GM23338 (cell line): ENCODE results near the gene ATF3. TPM values are rescaled to one million over a fixed set of nuclear protein-coding genes. Genes with fewer than 3 reads are reported as not detected.

Source experiments
- ATAC-seq: fragments of 200-7000 bp; cut with Tn5 transposase; 3 replicates; pipeline ENCODE4 v1.9.1; 2020
- DNase-seq: peaks from one replicate; pipeline ENCODE4 v3.0.0-alpha.2; 2015; ENCODE audit warnings: low spot score
- H2AFZ ChIP-seq: fragments of 200-600 bp; sonication (generic); 2 replicates; pipeline ENCODE4 v1.8.0; 2016; ENCODE audit warnings: antibody characterized with exemption, mild to moderate bottlenecking, moderate library complexity
- H3F3A ChIP-seq: fragments of 200-600 bp; sonication (generic); replicated peaks from 2 replicates; pipeline ENCODE4 v1.8.0; 2017; ENCODE audit warnings: antibody characterized with exemption, mixed run types, low read depth
- H3K27ac ChIP-seq: fragments of 200-600 bp; sonication (generic); 2 replicates; pipeline ENCODE4 v1.6.1; 2016; ENCODE audit warnings: low read depth
- H3K27me3 ChIP-seq: fragments of 200-600 bp; sonication (generic); 2 replicates; pipeline ENCODE4 v1.8.0; 2016; ENCODE audit warnings: mild to moderate bottlenecking, mixed run types, moderate library complexity; ENCODE audit not compliant: insufficient read depth
- H3K36me3 ChIP-seq: fragments of 200-600 bp; sonication (generic); 2 replicates; pipeline ENCODE4 v1.8.0; 2016; ENCODE audit warnings: mild to moderate bottlenecking; ENCODE audit not compliant: insufficient read depth
- H3K4me1 ChIP-seq: fragments of 200-600 bp; sonication (generic); 2 replicates; pipeline ENCODE4 v1.8.0; 2016; ENCODE audit warnings: mild to moderate bottlenecking, moderate library complexity; ENCODE audit not compliant: insufficient read depth
- H3K4me2 ChIP-seq: fragments of 200-600 bp; sonication (generic); 2 replicates; pipeline ENCODE4 v1.7.1; 2017; ENCODE audit warnings: mixed run types
- H3K4me3 ChIP-seq: fragments of 200-600 bp; sonication (generic); 2 replicates; pipeline ENCODE4 v1.6.1; 2016; ENCODE audit warnings: mixed run types
- H3K79me2 ChIP-seq: fragments of 200-600 bp; sonication (generic); replicated peaks from 2 replicates; pipeline ENCODE4 v1.8.0; 2017; ENCODE audit warnings: mild to moderate bottlenecking; ENCODE audit not compliant: insufficient read depth
- H3K9me2 ChIP-seq: fragments of 200-600 bp; sonication (generic); 2 replicates; pipeline ENCODE4 v1.8.0; 2017; ENCODE audit not compliant: insufficient read depth
- H4K20me1 ChIP-seq: fragments of 200-600 bp; sonication (generic); replicated peaks from 2 replicates; pipeline ENCODE4 v1.8.0; 2017; ENCODE audit warnings: mild to moderate bottlenecking; ENCODE audit not compliant: insufficient read depth
- H3K27ac Mint-ChIP-seq: 2 replicates; pipeline ENCODE4 v1.8.0; 2020; ENCODE audit warnings: inconsistent platforms, mild to moderate bottlenecking, moderate library complexity, mixed read lengths
- H3K27me3 Mint-ChIP-seq: 3 replicates; pipeline ENCODE4 v1.8.0; 2022; ENCODE audit warnings: low read depth, mild to moderate bottlenecking, moderate library complexity, mixed read lengths, inconsistent platforms; ENCODE audit not compliant: insufficient read depth, poor library complexity
- H3K36me3 Mint-ChIP-seq: 3 replicates; pipeline ENCODE4 v1.8.0; 2021; ENCODE audit warnings: low read depth, mild to moderate bottlenecking, inconsistent platforms, moderate library complexity, mixed read lengths
- H3K4me1 Mint-ChIP-seq: 3 replicates; pipeline ENCODE4 v1.8.0; 2020; ENCODE audit warnings: mild to moderate bottlenecking, inconsistent platforms, mixed read lengths
- H3K4me3 Mint-ChIP-seq: 3 replicates; pipeline ENCODE4 v1.8.0; 2021; ENCODE audit warnings: moderate library complexity, mild to moderate bottlenecking, inconsistent platforms, mixed read lengths
- H3K9me3 Mint-ChIP-seq: 3 replicates; pipeline ENCODE4 v1.8.0; 2020; ENCODE audit warnings: moderate library complexity, mild to moderate bottlenecking, inconsistent platforms, mixed read lengths
- CREB1 ChIP-seq: fragments of 250-450 bp; sonication (Bioruptor Pico); IDR thresholded peaks from 2 replicates; pipeline ENCODE4 v1.5.0; 2020; ENCODE audit warnings: low read depth, mild to moderate bottlenecking, moderate library complexity
- EZH2 ChIP-seq: fragments of 200-600 bp; sonication (generic); IDR thresholded peaks from one replicate; pipeline ENCODE4 v1.8.0; 2017; ENCODE audit warnings: antibody characterized with exemption, mild to moderate bottlenecking, low read depth; ENCODE audit not compliant: unreplicated experiment
- EZH2phosphoT487 ChIP-seq: fragments of 200-600 bp; sonication (generic); IDR thresholded peaks from one replicate; pipeline ENCODE4 v1.8.1; 2018; ENCODE audit warnings: antibody characterized with exemption; ENCODE audit not compliant: unreplicated experiment
- JUNB ChIP-seq: IDR thresholded peaks from one replicate; pipeline ENCODE4 v1.6.1; 2016; ENCODE audit warnings: antibody characterized with exemption; ENCODE audit not compliant: unreplicated experiment
- NANOG ChIP-seq: IDR thresholded peaks from 2 replicates; pipeline ENCODE4 v1.6.1; 2016; ENCODE audit warnings: antibody characterized with exemption, borderline replicate concordance
- POLR2AphosphoS5 ChIP-seq: IDR thresholded peaks from 2 replicates; pipeline ENCODE4 v1.6.1; 2016; ENCODE audit warnings: antibody characterized with exemption, low read depth
- STAT1 ChIP-seq: IDR thresholded peaks from one replicate; pipeline ENCODE4 v1.6.1; 2016; ENCODE audit warnings: antibody characterized with exemption; ENCODE audit not compliant: unreplicated experiment
- ZNF114 ChIP-seq: fragments of 250-450 bp; sonication (Bioruptor Pico); IDR thresholded peaks from 2 replicates; pipeline ENCODE4 v1.5.0; 2020; ENCODE audit warnings: mild to moderate bottlenecking, moderate library complexity
- ZNF331 ChIP-seq: fragments of 250-450 bp; sonication (Bioruptor Pico); IDR thresholded peaks from 2 replicates; pipeline ENCODE4 v1.5.0; 2020; ENCODE audit warnings: low read depth, mild to moderate bottlenecking, moderate library complexity
- polyA plus RNA-seq: library from polyadenylated mRNA; unstranded; fragments of >200 nt; fragmentation: Nextera tagmentation; extraction: Ambion mirVana; gene quantifications from 2 replicates; pipeline ENCODE4 v1.2.1, GENCODE V29; 2016
- total RNA-seq: library from RNA; depleted of rRNA; stranded (reverse); fragments of >200 nt; shearing (Covaris generic); gene quantifications from 2 replicates; pipeline ENCODE4 v1.2.3, GENCODE V29; 2014
- TF ChIP-seq, protein P1 (sequence below): IDR thresholded peaks from one replicate; pipeline ENCODE4 v1.6.1; 2018; ENCODE audit warnings: antibody characterized with exemption; ENCODE audit not compliant: unreplicated experiment
- TF ChIP-seq, protein P2 (sequence below), 2 experiments: fragments of 200-600 bp in 1 of 2; sonication (generic) in 1 of 2; conservative IDR thresholded peaks; 2 replicates each; pipeline versions ENCODE4 v1.5.1 to v1.6.1; 2016 to 2017; ENCODE audit warnings: antibody characterized with exemption in 2 of 2, low read depth in 2 of 2, mild to moderate bottlenecking in 2 of 2, moderate library complexity in 1 of 2
- TF ChIP-seq, protein P3 (sequence below): fragments of 250-450 bp; sonication (Bioruptor Pico); IDR thresholded peaks from 2 replicates; pipeline ENCODE4 v1.5.0; 2020; ENCODE audit warnings: mild to moderate bottlenecking, moderate library complexity

The ATF3 gene
- total and polyA plus RNA-seq, 2 experiments from 2014 or later, result 12.6 to 17.2 TPM

DNA sequence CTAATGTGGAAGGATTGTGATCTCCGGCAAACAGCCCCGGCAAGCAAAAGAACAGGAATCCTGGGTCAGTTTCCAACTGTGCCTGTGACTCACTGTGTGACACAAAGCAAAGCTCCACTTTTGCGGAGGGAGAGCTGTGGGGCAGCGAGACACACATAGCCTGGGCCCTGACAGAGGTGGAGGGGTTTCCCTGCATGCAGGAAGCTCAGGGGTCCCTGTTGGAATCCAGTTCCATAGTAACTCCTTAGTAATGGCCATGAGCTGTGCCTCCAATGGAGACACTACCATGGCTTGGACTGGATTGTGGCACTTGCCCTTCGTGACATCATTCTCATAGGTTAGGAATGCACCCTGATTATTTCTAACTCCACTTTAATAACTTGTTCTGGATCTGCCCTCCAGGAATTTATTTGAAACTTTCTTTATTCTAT is 47.0 kb upstream of the ATF3 start:
- Histone ChIP-seq H3K36me3 (no peaks in the 10 kb centered on the region), H2AFZ (no peak overlapping the region), H3K27me3 (peaks cover 17% of the 10 kb centered on the region), H3K4me3 (no peak overlapping the region), H3K4me2 (no peak overlapping the region), H3K9me2 (no peaks in the 10 kb centered on the region), H3K79me2 (no peaks in the 10 kb centered on the region), H3K4me1 (no peaks in the 10 kb centered on the region; the same call in 1 of the 2 replicates), H3F3A (no peaks in the 10 kb centered on the region; the same call in 1 of the 2 replicates), H4K20me1 (no peaks in the 10 kb centered on the region), H3K27ac (no peak overlapping the region)
- DNase-seq, result no peak
- no peak overlapping the region for H3K27ac Mint-ChIP-seq
- ATAC-seq, result no peak
- H3K4me3 Mint-ChIP-seq, result no peak overlapping the region
- H3K27me3 Mint-ChIP-seq, result peaks cover 13% of the 10 kb centered on the region
- H3K36me3 Mint-ChIP-seq, result no peaks in the 10 kb centered on the region; the same call in 2 of the 3 replicates
- H3K4me1 Mint-ChIP-seq, result peaks cover 9% of the 10 kb centered on the region
- H3K9me3 Mint-ChIP-seq, result no peaks in the 10 kb centered on the region; the same call in 2 of the 3 replicates
- TF ChIP-seq, protein P1, sequence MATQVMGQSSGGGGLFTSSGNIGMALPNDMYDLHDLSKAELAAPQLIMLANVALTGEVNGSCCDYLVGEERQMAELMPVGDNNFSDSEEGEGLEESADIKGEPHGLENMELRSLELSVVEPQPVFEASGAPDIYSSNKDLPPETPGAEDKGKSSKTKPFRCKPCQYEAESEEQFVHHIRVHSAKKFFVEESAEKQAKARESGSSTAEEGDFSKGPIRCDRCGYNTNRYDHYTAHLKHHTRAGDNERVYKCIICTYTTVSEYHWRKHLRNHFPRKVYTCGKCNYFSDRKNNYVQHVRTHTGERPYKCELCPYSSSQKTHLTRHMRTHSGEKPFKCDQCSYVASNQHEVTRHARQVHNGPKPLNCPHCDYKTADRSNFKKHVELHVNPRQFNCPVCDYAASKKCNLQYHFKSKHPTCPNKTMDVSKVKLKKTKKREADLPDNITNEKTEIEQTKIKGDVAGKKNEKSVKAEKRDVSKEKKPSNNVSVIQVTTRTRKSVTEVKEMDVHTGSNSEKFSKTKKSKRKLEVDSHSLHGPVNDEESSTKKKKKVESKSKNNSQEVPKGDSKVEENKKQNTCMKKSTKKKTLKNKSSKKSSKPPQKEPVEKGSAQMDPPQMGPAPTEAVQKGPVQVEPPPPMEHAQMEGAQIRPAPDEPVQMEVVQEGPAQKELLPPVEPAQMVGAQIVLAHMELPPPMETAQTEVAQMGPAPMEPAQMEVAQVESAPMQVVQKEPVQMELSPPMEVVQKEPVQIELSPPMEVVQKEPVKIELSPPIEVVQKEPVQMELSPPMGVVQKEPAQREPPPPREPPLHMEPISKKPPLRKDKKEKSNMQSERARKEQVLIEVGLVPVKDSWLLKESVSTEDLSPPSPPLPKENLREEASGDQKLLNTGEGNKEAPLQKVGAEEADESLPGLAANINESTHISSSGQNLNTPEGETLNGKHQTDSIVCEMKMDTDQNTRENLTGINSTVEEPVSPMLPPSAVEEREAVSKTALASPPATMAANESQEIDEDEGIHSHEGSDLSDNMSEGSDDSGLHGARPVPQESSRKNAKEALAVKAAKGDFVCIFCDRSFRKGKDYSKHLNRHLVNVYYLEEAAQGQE, result no peak
- no peak for TF ChIP-seq EZH2
- TF ChIP-seq EZH2phosphoT487, result no peak
- TF ChIP-seq, protein P2, sequence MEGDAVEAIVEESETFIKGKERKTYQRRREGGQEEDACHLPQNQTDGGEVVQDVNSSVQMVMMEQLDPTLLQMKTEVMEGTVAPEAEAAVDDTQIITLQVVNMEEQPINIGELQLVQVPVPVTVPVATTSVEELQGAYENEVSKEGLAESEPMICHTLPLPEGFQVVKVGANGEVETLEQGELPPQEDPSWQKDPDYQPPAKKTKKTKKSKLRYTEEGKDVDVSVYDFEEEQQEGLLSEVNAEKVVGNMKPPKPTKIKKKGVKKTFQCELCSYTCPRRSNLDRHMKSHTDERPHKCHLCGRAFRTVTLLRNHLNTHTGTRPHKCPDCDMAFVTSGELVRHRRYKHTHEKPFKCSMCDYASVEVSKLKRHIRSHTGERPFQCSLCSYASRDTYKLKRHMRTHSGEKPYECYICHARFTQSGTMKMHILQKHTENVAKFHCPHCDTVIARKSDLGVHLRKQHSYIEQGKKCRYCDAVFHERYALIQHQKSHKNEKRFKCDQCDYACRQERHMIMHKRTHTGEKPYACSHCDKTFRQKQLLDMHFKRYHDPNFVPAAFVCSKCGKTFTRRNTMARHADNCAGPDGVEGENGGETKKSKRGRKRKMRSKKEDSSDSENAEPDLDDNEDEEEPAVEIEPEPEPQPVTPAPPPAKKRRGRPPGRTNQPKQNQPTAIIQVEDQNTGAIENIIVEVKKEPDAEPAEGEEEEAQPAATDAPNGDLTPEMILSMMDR (conservative IDR thresholded peaks at IDR 0.05; ENCODE audit: low read depth in 2 of 2), result no peak
- no peak for TF ChIP-seq POLR2AphosphoS5
- TF ChIP-seq ZNF331, result no peak
- TF ChIP-seq JUNB, result no peak
- TF ChIP-seq STAT1, result no peak
- no peak for TF ChIP-seq CREB1 (CRISPR knock-in tag)
- TF ChIP-seq NANOG, result no peak
- TF ChIP-seq, protein P3, sequence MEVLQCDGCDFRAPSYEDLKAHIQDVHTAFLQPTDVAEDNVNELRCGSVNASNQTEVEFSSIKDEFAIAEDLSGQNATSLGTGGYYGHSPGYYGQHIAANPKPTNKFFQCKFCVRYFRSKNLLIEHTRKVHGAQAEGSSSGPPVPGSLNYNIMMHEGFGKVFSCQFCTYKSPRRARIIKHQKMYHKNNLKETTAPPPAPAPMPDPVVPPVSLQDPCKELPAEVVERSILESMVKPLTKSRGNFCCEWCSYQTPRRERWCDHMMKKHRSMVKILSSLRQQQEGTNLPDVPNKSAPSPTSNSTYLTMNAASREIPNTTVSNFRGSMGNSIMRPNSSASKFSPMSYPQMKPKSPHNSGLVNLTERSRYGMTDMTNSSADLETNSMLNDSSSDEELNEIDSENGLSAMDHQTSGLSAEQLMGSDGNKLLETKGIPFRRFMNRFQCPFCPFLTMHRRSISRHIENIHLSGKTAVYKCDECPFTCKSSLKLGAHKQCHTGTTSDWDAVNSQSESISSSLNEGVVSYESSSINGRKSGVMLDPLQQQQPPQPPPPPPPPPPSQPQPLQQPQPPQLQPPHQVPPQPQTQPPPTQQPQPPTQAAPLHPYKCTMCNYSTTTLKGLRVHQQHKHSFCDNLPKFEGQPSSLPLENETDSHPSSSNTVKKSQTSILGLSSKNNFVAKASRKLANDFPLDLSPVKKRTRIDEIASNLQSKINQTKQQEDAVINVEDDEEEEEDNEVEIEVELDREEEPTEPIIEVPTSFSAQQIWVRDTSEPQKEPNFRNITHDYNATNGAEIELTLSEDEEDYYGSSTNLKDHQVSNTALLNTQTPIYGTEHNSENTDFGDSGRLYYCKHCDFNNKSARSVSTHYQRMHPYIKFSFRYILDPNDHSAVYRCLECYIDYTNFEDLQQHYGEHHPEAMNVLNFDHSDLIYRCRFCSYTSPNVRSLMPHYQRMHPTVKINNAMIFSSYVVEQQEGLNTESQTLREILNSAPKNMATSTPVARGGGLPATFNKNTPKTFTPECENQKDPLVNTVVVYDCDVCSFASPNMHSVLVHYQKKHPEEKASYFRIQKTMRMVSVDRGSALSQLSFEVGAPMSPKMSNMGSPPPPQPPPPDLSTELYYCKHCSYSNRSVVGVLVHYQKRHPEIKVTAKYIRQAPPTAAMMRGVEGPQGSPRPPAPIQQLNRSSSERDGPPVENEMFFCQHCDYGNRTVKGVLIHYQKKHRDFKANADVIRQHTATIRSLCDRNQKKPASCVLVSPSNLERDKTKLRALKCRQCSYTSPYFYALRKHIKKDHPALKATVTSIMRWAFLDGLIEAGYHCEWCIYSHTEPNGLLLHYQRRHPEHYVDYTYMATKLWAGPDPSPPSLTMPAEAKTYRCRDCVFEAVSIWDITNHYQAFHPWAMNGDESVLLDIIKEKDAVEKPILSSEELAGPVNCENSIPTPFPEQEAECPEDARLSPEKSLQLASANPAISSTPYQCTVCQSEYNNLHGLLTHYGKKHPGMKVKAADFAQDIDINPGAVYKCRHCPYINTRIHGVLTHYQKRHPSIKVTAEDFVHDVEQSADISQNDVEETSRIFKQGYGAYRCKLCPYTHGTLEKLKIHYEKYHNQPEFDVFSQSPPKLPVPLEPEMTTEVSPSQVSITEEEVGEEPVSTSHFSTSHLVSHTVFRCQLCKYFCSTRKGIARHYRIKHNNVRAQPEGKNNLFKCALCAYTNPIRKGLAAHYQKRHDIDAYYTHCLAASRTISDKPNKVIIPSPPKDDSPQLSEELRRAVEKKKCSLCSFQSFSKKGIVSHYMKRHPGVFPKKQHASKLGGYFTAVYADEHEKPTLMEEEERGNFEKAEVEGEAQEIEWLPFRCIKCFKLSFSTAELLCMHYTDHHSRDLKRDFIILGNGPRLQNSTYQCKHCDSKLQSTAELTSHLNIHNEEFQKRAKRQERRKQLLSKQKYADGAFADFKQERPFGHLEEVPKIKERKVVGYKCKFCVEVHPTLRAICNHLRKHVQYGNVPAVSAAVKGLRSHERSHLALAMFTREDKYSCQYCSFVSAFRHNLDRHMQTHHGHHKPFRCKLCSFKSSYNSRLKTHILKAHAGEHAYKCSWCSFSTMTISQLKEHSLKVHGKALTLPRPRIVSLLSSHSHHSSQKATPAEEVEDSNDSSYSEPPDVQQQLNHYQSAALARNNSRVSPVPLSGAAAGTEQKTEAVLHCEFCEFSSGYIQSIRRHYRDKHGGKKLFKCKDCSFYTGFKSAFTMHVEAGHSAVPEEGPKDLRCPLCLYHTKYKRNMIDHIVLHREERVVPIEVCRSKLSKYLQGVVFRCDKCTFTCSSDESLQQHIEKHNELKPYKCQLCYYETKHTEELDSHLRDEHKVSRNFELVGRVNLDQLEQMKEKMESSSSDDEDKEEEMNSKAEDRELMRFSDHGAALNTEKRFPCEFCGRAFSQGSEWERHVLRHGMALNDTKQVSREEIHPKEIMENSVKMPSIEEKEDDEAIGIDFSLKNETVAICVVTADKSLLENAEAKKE (CRISPR knock-in tag), result no peak
- TF ChIP-seq ZNF114, result no peak
